Cardiac fibroblast (primary cell): Measurements from ENCODE around the gene FLT4.

Experiments used
- DNase-seq, 2 donors: peaks; one replicate each; pipeline versions ENCODE4 v3.0.0 to v3.0.0-alpha.2; 2010; ENCODE audit warnings: low read depth in 2 of 2
- H3K4me3 ChIP-seq, 2 donors: replicated peaks in 1 of 2; 1 replicate in 1 of 2; 2 replicates in 1 of 2; pipeline ENCODE4 v1.5.1; 2011; ENCODE audit warnings: low read depth in 2 of 2, low read length in 2 of 2, mild to moderate bottlenecking in 2 of 2, moderate library complexity in 1 of 2
- CTCF ChIP-seq: IDR thresholded peaks from one replicate; pipeline ENCODE4 v1.5.1; 2011; ENCODE audit warnings: low read depth, mild to moderate bottlenecking, low read length, inconsistent platforms

Gene FLT4

GRCh38 chr5:180590543-180591310 is 58.7 kb downstream of the FLT4 start:
- no peak for DNase-seq
- no peak for TF ChIP-seq CTCF
- H3K4me3 ChIP-seq: no peak overlapping the region

- DNase-seq: no peak
- no peak overlapping the region for H3K4me3 ChIP-seq
Measured at GRCh38 chr5:180589771-180590542, 59.4 kb downstream of the FLT4 start.

GRCh38 chr5:180586870-180587269 is 62.5 kb downstream of the FLT4 start:
- no peak for DNase-seq
- TF ChIP-seq CTCF: no peak
- no peak overlapping the region for H3K4me3 ChIP-seq

More at GRCh38 chr5:180589771-180590542, 59.4 kb downstream of the FLT4 start:
- TF ChIP-seq CTCF: no peak

- no peak overlapping the region for H3K4me3 ChIP-seq
- no peak for TF ChIP-seq CTCF
- no peak for DNase-seq
Measured at GRCh38 chr5:180586204-180586603, 63.2 kb downstream of the FLT4 start.

- TF ChIP-seq CTCF: no peak
- DNase-seq: no peak
- H3K4me3 ChIP-seq: no peak overlapping the region
Measured at GRCh38 chr5:180583738-180584137, 65.7 kb downstream of the FLT4 start.

- TF ChIP-seq CTCF: no peak
- DNase-seq: no peak
- H3K4me3 ChIP-seq: no peak overlapping the region
Measured at GRCh38 chr5:180580681-180581080, 68.7 kb downstream of the FLT4 start.
